Lower lobe of right lung (tissue), 2 donors: ENCODE data around the gene PCSK6. TPM values are rescaled to one million over a fixed set of nuclear protein-coding genes. Genes with fewer than 3 reads are reported as not detected.
A peak's percentile ranks its signal among the peaks of the same experiment; 100 is the strongest.

ENCODE experiments used
- ATAC-seq, 2 donors: fragments of 200-7000 bp; cut with Tn5 transposase; one replicate each; pipeline ENCODE4 v1.9.1; 2020 to 2022; ENCODE audit warnings: mild to moderate bottlenecking in 2 of 2, moderate library complexity in 2 of 2
- DNase-seq: peaks from one replicate; pipeline ENCODE4 v3.0.0-alpha.2; 2020
- H3K27ac ChIP-seq: fragments of 200-600 bp; one replicate; pipeline ENCODE4 v1.8.0; 2022
- H3K27me3 ChIP-seq: fragments of 200-600 bp; one replicate; pipeline ENCODE4 v1.8.0; 2022; ENCODE audit warnings: low read depth
- H3K36me3 ChIP-seq: fragments of 200-600 bp; one replicate; pipeline ENCODE4 v1.8.0; 2022; ENCODE audit warnings: mild to moderate bottlenecking
- H3K4me1 ChIP-seq: fragments of 200-600 bp; one replicate; pipeline ENCODE4 v1.8.0; 2022
- H3K4me3 ChIP-seq: fragments of 200-600 bp; one replicate; pipeline ENCODE4 v1.8.0; 2022; ENCODE audit warnings: mild to moderate bottlenecking
- H3K9me3 ChIP-seq: fragments of 200-600 bp; one replicate; pipeline ENCODE4 v1.8.0; 2022
- CTCF ChIP-seq: fragments of 200-600 bp; IDR thresholded peaks from one replicate; pipeline ENCODE4 v1.8.0; 2022; ENCODE audit warnings: antibody characterized with exemption, mild to moderate bottlenecking
- intact Hi-C: fragments of 100-400 bp; cut with DNase I; formaldehyde crosslinking; loops from one replicate; pipeline ENCODE4 v1.11.0; 2022
- total RNA-seq: library from RNA; stranded (reverse); fragmentation: NEBNext Ultra II Directional; extraction: Animal tissue kit (Norgen Biotek cat#: 25700); gene quantifications from one replicate; pipeline ENCODE4 v1.2.1, GENCODE V29; 2021
- donor health status: DM: no; HTN: yes; CAD: no; lungs with severe emphysema.

PCSK6 gene
- total RNA-seq, 1 donor from 2014 or later = 12.3 TPM

GRCh38 chr15:101448336-101448735 lies 41.2 kb downstream of the PCSK6 start:
- intact Hi-C loops = no loop called here
- no peak for TF ChIP-seq CTCF
- Histone ChIP-seq H3K4me3 (no peak overlapping the region), H3K27ac (no peak overlapping the region), H3K27me3 (no peaks in the 10 kb centered on the region), H3K4me1 (peaks cover 37% of the 10 kb centered on the region), H3K36me3 (no peaks in the 10 kb centered on the region), H3K9me3 (no peaks in the 10 kb centered on the region)
- DNase-seq (no peak), ATAC-seq (no peak)

GRCh38 chr15:101447561-101448071 lies 41.9 kb downstream of the PCSK6 start:
- no peak for DNase-seq
- no peaks in the 10 kb centered on the region for H3K27me3 ChIP-seq
- intact Hi-C loops = no loop called here

GRCh38 chr15:101447168-101447533 lies 42.4 kb downstream of the PCSK6 start:
- no peaks in the 10 kb centered on the region for H3K36me3 ChIP-seq
- peaks cover 37% of the 10 kb centered on the region for H3K4me1 ChIP-seq
- no peak overlapping the region for H3K27ac ChIP-seq
- no peak for TF ChIP-seq CTCF
- intact Hi-C loops = no loop called here
- ATAC-seq (no peak), DNase-seq (no peak)
- H3K4me3 ChIP-seq = no peak overlapping the region
- no peaks in the 10 kb centered on the region for H3K9me3 ChIP-seq
- H3K27me3 ChIP-seq = no peaks in the 10 kb centered on the region

More at GRCh38 chr15:101447561-101448071, 41.9 kb downstream of the PCSK6 start:
- Histone ChIP-seq H3K27ac (no peak overlapping the region), H3K4me3 (no peak overlapping the region), H3K36me3 (no peaks in the 10 kb centered on the region), H3K4me1 (peaks cover 37% of the 10 kb centered on the region), H3K9me3 (no peaks in the 10 kb centered on the region)
- TF ChIP-seq CTCF = no peak
- no peak for ATAC-seq

- TF ChIP-seq CTCF = no peak
- H3K4me3 ChIP-seq = no peak overlapping the region
- peaks cover 37% of the 10 kb centered on the region for H3K4me1 ChIP-seq
- DNase-seq = no peak
- intact Hi-C loops = no loop called here
- no peaks in the 10 kb centered on the region for H3K36me3 ChIP-seq
- H3K9me3 ChIP-seq = no peaks in the 10 kb centered on the region
- H3K27ac ChIP-seq = no peak overlapping the region
- no peak for ATAC-seq
- no peaks in the 10 kb centered on the region for H3K27me3 ChIP-seq
These were observed 42.9 kb downstream of the PCSK6 start for GRCh38 chr15:101446518-101447167.

GRCh38 chr15:101445562-101446517 lies 43.7 kb downstream of the PCSK6 start:
- H3K27me3 ChIP-seq = no peaks in the 10 kb centered on the region
- H3K27ac ChIP-seq = peak overlapping the region; percentile 69
- no peaks in the 10 kb centered on the region for H3K9me3 ChIP-seq
- no peak overlapping the region for H3K4me3 ChIP-seq
- ATAC-seq = peak; percentile 57 to 59
- no peak for DNase-seq
- H3K36me3 ChIP-seq = no peaks in the 10 kb centered on the region
- no peak for TF ChIP-seq CTCF
- H3K4me1 ChIP-seq = peaks cover 29% of the 10 kb centered on the region
- intact Hi-C loops = no loop called here
